SU-DHL-6 (cell line): Measurements from ENCODE around the gene TMC6.
"Not testable (repeated sequence)": the region's sequence is repeated elsewhere in the genome, so short reads cannot be mapped to it uniquely, and the experiment has no call there.

ENCODE experiments used
- H2AFZ ChIP-seq: fragments of 200-600 bp; sonication (generic); 2 replicates; pipeline ENCODE4 v1.6.1; 2014; ENCODE audit warnings: low read depth, mild to moderate bottlenecking, moderate library complexity, mixed read lengths, antibody characterized with exemption, low read length; ENCODE audit not compliant: severe bottlenecking
- H3F3A ChIP-seq: fragments of 200-600 bp; shearing (Covaris generic); 2 replicates; pipeline ENCODE4 v1.6.0; 2016; ENCODE audit warnings: antibody characterized with exemption, mild to moderate bottlenecking; ENCODE audit not compliant: insufficient read depth
- H3K27ac ChIP-seq: fragments of 200-600 bp; sonication (generic); 2 replicates; pipeline ENCODE4 v1.5.1; 2016; ENCODE audit warnings: low read depth, mild to moderate bottlenecking, low read length, moderate library complexity, mixed read lengths
- H3K27me3 ChIP-seq: fragments of 200-600 bp; sonication (generic), shearing (Covaris generic); 2 replicates; pipeline ENCODE4 v1.6.0; 2014; ENCODE audit warnings: mild to moderate bottlenecking, low read length
- H3K36me3 ChIP-seq: fragments of 200-600 bp; sonication (generic); 2 replicates; pipeline ENCODE4 v1.6.1; 2014; ENCODE audit warnings: mild to moderate bottlenecking, low read length, mixed read lengths
- H3K4me2 ChIP-seq: fragments of 300-600, 200-600 bp; shearing (Covaris generic), sonication (generic); 2 replicates; pipeline ENCODE4 v1.6.0; 2014; ENCODE audit warnings: low read length, low read depth, mild to moderate bottlenecking; ENCODE audit not compliant: poor library complexity, severe bottlenecking
- H3K4me3 ChIP-seq: fragments of 200-600 bp; sonication (generic); 2 replicates; pipeline ENCODE4 v1.5.1; 2014; ENCODE audit warnings: antibody characterized with exemption, low read length, mild to moderate bottlenecking, mixed read lengths; ENCODE audit not compliant: insufficient read depth, poor library complexity, severe bottlenecking
- H3K79me2 ChIP-seq: fragments of 200-600 bp; sonication (generic); 2 replicates; pipeline ENCODE4 v1.6.1; 2014; ENCODE audit warnings: mild to moderate bottlenecking, low read length, moderate library complexity; ENCODE audit not compliant: insufficient read depth
- H3K9ac ChIP-seq: fragments of 200-600 bp; sonication (generic); 2 replicates; pipeline ENCODE4 v1.7.0; 2014; ENCODE audit warnings: mild to moderate bottlenecking, low read length
- H3K9me2 ChIP-seq: fragments of 200-600 bp; sonication (generic); replicated peaks from 2 replicates; pipeline ENCODE4 v1.6.1; 2014; ENCODE audit warnings: low read length; ENCODE audit not compliant: insufficient read depth
- H3K9me3 ChIP-seq: fragments of 200-600 bp; sonication (generic); 2 replicates; pipeline ENCODE4 v1.6.1; 2014; ENCODE audit warnings: low read length, mixed read lengths; ENCODE audit not compliant: insufficient read depth
- H4K20me1 ChIP-seq: fragments of 200-600 bp; sonication (generic); 2 replicates; pipeline ENCODE4 v1.6.1; 2014; ENCODE audit warnings: low read depth, mild to moderate bottlenecking, antibody characterized with exemption, low read length, moderate library complexity, mixed read lengths
- CTCF ChIP-seq: fragments of 200-600 bp; sonication (generic); IDR thresholded peaks from one replicate; pipeline ENCODE4 v1.5.1; 2017; ENCODE audit warnings: antibody characterized with exemption, mild to moderate bottlenecking, low read length, moderate library complexity; ENCODE audit not compliant: insufficient read depth, poor library complexity, severe bottlenecking
- EZH2phosphoT487 ChIP-seq: fragments of 200-600 bp; sonication (generic), shearing (Covaris generic); conservative IDR thresholded peaks from 2 replicates; pipeline ENCODE4 v1.6.1; 2018; ENCODE audit warnings: mild to moderate bottlenecking, antibody characterized with exemption, low read length, moderate library complexity, mixed read lengths

Gene TMC6

GRCh38 chr17:78142119-78142861 lies 13.7 kb upstream of the TMC6 start:
- Histone ChIP-seq H4K20me1 (no peaks in the 10 kb centered on the region), H3K9me3 (no peaks in the 10 kb centered on the region), H3K27ac (no peak overlapping the region), H3K4me3 (no peak overlapping the region), H3K27me3 (no peaks in the 10 kb centered on the region), H3F3A (peaks cover 35% of the 10 kb centered on the region), H3K9ac (no peak overlapping the region), H3K4me2 (no peak overlapping the region), H3K9me2 (no peaks in the 10 kb centered on the region), H3K79me2 (no peaks in the 10 kb centered on the region), H3K36me3 (no peaks in the 10 kb centered on the region), H2AFZ (no peak overlapping the region)
- TF ChIP-seq EZH2phosphoT487 (no peak), CTCF (no peak)

DNA sequence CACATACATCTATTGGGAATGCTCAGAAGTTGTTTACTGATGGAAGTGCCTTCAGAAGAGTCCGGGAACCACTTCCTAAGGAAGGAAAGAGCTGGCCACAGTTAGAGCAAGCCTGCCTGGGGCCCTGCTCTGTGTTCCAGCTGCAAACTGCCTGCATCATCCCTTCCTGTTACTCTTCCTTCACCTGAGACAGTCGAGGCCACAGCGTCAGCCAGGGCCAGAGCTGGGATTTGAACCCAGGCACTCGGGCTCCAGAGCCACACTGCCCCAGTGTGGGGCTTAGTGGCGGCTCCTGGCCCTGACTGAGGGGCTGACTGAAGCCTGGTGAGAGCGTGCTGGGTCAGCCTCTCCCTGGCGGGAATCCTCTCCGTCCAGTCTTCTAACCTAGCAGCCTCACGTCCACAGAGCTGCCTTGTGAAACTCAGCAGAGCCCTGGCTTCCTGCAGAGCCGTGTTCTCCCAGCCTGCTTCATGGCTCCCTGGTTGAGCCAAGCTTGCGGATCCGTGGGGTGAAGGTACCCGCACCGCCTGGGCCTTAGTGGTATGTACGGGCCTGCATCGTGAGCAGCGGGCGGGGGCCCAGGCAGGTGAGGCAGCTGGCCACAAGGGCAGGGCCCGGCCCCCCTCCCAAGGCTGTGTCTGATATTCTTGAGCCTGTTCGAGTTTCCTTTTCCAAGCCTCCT lies 13.0 kb upstream of the TMC6 start:
- Histone ChIP-seq H3K79me2 (no peaks in the 10 kb centered on the region), H3K9ac (no peak overlapping the region), H3K36me3 (no peaks in the 10 kb centered on the region), H4K20me1 (no peaks in the 10 kb centered on the region), H3F3A (peaks cover 36% of the 10 kb centered on the region), H3K4me2 (no peak overlapping the region), H3K27ac (no peak overlapping the region), H3K9me3 (no peaks in the 10 kb centered on the region), H3K9me2 (no peaks in the 10 kb centered on the region), H2AFZ (no peak overlapping the region), H3K27me3 (no peaks in the 10 kb centered on the region), H3K4me3 (no peak overlapping the region)
- no peak for TF ChIP-seq EZH2phosphoT487
- TF ChIP-seq CTCF: no peak

DNA sequence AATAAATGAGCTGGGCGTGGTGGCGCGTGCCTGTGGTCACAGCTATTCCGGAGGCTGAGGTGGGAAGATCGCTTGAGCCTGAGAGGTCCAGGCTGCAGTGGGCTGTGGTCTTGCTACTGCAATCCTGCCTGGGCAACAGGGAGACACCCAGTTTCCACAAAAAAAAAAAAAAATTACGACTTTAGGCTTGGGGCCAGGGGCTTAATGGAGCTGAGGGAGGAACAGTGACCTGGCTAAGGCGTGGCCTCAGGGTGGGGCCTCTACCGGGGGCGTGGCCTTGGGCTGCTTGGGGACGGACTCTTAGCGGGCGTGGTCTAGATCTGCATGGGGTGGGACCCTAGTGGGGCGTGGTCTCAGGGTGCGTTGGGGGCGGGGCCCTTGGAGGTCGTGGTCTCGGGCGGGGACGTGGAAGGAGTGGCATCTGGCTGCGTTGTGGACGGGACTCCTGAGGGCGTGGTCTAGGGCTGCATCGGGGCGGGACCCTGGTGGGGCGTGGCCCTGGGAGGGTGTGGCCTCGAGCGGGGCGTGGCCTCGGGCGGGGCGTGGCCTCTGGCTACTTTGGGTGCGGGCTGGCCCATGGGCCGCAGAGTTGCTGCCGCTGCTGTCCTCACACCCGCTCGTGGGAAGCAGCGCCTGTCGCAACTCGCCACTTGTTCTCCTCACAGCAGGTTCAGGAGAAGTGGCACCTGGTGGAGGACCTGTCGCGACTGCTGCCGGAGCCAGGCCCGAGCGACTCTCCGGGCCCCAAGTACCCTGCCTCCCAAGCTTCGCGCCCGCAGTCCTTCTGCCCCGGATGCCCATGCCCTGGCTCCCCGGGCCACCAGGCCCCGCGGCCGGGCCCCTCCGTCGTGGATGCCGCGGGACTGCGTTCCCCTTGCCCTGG lies 11.9 kb upstream of the TMC6 start:
- TF ChIP-seq CTCF (no peak), EZH2phosphoT487 (no peak)
- Histone ChIP-seq H3K79me2 (no peaks in the 10 kb centered on the region), H3K27ac (no peak overlapping the region), H4K20me1 (no peaks in the 10 kb centered on the region), H3K9ac (no peak overlapping the region), H3K9me3 (no peaks in the 10 kb centered on the region), H3K9me2 (no peaks in the 10 kb centered on the region), H2AFZ (no peak overlapping the region), H3K36me3 (no peaks in the 10 kb centered on the region), H3K27me3 (no peaks in the 10 kb centered on the region), H3F3A (peaks cover 36% of the 10 kb centered on the region), H3K4me3 (no peak overlapping the region), H3K4me2 (no peak overlapping the region)

DNA sequence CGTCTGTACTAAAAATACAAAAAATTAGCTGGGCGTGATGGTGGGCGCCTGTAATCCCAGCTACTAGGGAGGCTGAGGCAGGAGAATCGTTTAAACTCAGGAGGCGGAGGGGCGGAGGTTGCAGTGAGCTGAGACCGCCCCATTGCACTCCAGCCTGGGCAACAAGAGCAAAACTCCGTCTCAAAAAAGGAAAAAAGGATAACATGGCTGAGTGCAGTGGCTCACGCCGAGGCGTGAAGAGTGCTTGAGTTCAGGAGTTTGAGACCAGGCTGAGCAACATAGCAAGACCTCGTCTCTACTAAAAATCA lies 11.3 kb upstream of the TMC6 start:
- H3K9me2 ChIP-seq, H3K27ac ChIP-seq, H3K27me3 ChIP-seq, H3K9me3 ChIP-seq, H3K4me3 ChIP-seq, H3K4me2 ChIP-seq, H3K9ac ChIP-seq, H4K20me1 ChIP-seq, H2AFZ ChIP-seq, H3K36me3 ChIP-seq, H3K79me2 ChIP-seq: not testable (repeated sequence)
- peaks cover 36% of the 10 kb centered on the region for H3F3A ChIP-seq
